ENCODE results near the gene TUBA1C. TPM values are rescaled to one million over a fixed set of nuclear protein-coding genes. Genes with fewer than 3 reads are reported as not detected.

TUBA1C gene
- polyA plus RNA-seq, 1 donor from 2014 or later: 63.0 TPM

DNA sequence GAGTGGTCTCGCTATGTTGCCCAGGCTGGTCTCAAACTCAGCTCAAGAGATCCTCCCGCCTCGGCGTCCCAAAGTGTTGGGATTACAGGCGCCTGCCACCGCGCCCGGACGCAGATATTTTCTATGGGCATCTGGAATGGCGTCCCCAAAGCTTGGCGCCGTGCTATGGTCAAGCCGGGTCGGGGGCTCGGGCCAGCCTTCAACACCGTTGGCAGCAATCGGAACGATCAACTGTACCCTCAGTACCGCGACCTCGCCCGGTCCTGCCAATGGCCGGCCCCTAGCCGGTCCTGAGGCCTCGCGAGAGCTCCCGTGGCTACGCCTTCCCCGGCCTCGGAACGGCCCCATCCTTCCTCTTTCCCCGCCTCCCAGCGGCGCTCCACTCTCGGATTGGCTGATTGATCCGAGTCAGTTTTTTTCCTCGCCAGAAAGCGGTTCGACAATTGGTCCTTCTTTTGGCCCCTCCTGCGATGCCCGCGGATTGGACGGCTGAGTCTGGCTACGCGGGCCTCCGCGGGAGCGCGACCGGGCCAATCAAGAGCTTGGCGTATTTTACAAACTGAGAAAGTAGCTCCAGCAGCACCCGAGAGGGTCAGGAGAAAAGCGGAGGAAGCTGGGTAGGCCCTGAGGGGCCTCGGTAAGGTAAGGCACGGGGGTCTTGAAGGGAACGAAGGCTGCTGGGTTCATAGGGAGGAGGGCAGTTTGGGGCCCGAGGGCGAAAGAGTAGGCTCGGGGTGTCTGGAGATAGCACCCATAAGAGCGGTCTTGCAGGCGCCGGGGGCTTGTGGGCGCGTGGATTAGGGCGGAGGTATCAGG, 58.0 kb downstream of the TUBA1C start, which contains the start of gene TROAP:
Gene TROAP, plus strand, starts transcription at position 548 of the 816 bp plus-strand sequence. CDS start 354 bp downstream, outside the sequence.
- Histone ChIP-seq H3K4me2 (ENCODE audit: low read length) (peak within 1 kb of the TSS; percentile 71), H3K4me3 (ENCODE audit: low read length) (peak within 1 kb of the TSS; percentile 82), H3K9me3 (ENCODE audit: low read length) (no peaks in the 10 kb centered on the region), H4K20me1 (ENCODE audit: insufficient read depth) (no peaks in the 10 kb centered on the region), H3K79me2 (replicated peaks; ENCODE audit: insufficient read depth, low read length) (no peaks in the 10 kb centered on the region), H3K27me3 (ENCODE audit: insufficient read depth, low read depth, low read length) (no peaks in the 10 kb centered on the region), H2AFZ (ENCODE audit: low read depth, low read length) (peak within 1 kb of the TSS; percentile 100), H3K27ac (ENCODE audit: low read length) (peak within 1 kb of the TSS; percentile 42), H3K9me2 (ENCODE audit: insufficient read depth, low read length) (no peaks in the 10 kb centered on the region), H3K9ac (ENCODE audit: low read length) (peak within 1 kb of the TSS; percentile 71), H3K36me3 (ENCODE audit: insufficient read depth, low read length) (no peaks in the 10 kb centered on the region), H3F3A (ENCODE audit: insufficient read depth, low read length, poor library complexity, severe bottlenecking) (no peaks in the 10 kb centered on the region)
- no peak for TF ChIP-seq SMC3 (conservative IDR thresholded peaks at IDR 0.05; ENCODE audit: poor library complexity)
- no peak for TF ChIP-seq CTCF (IDR thresholded peaks at IDR 0.05; ENCODE audit: poor library complexity, severe bottlenecking)
- peak; percentile 38 for TF ChIP-seq RAD21 (conservative IDR thresholded peaks at IDR 0.05)
- no peak for TF ChIP-seq TAF1 (IDR thresholded peaks at IDR 0.05; ENCODE audit: low read depth)
- TF ChIP-seq EP300 (conservative IDR thresholded peaks at IDR 0.05; ENCODE audit: poor library complexity, severe bottlenecking): no peak
- TF ChIP-seq MXI1 (conservative IDR thresholded peaks at IDR 0.05; ENCODE audit: poor library complexity, severe bottlenecking): peak; percentile 98
- TF ChIP-seq POLR2AphosphoS5 (IDR thresholded peaks at IDR 0.05): peak; percentile 71
- TF ChIP-seq, protein P1, sequence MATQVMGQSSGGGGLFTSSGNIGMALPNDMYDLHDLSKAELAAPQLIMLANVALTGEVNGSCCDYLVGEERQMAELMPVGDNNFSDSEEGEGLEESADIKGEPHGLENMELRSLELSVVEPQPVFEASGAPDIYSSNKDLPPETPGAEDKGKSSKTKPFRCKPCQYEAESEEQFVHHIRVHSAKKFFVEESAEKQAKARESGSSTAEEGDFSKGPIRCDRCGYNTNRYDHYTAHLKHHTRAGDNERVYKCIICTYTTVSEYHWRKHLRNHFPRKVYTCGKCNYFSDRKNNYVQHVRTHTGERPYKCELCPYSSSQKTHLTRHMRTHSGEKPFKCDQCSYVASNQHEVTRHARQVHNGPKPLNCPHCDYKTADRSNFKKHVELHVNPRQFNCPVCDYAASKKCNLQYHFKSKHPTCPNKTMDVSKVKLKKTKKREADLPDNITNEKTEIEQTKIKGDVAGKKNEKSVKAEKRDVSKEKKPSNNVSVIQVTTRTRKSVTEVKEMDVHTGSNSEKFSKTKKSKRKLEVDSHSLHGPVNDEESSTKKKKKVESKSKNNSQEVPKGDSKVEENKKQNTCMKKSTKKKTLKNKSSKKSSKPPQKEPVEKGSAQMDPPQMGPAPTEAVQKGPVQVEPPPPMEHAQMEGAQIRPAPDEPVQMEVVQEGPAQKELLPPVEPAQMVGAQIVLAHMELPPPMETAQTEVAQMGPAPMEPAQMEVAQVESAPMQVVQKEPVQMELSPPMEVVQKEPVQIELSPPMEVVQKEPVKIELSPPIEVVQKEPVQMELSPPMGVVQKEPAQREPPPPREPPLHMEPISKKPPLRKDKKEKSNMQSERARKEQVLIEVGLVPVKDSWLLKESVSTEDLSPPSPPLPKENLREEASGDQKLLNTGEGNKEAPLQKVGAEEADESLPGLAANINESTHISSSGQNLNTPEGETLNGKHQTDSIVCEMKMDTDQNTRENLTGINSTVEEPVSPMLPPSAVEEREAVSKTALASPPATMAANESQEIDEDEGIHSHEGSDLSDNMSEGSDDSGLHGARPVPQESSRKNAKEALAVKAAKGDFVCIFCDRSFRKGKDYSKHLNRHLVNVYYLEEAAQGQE (IDR thresholded peaks at IDR 0.05; ENCODE audit: borderline replicate concordance): no peak
- no peak for TF ChIP-seq EZH2 (IDR thresholded peaks at IDR 0.05; ENCODE audit: borderline replicate concordance, insufficient read depth, low read length, poor library complexity, severe bottlenecking)

- Histone ChIP-seq H3K9ac (ENCODE audit: low read length) (no peak overlapping the region), H3K27me3 (ENCODE audit: insufficient read depth, low read depth, low read length) (no peaks in the 10 kb centered on the region), H2AFZ (ENCODE audit: low read depth, low read length) (no peak overlapping the region), H3K4me2 (ENCODE audit: low read length) (peak overlapping the region; percentile 71), H3K36me3 (ENCODE audit: insufficient read depth, low read length) (no peaks in the 10 kb centered on the region), H4K20me1 (ENCODE audit: insufficient read depth) (no peaks in the 10 kb centered on the region), H3K9me3 (ENCODE audit: low read length) (no peaks in the 10 kb centered on the region), H3F3A (ENCODE audit: insufficient read depth, low read length, poor library complexity, severe bottlenecking) (no peaks in the 10 kb centered on the region), H3K4me3 (ENCODE audit: low read length) (peak overlapping the region; percentile 82), H3K9me2 (ENCODE audit: insufficient read depth, low read length) (no peaks in the 10 kb centered on the region), H3K79me2 (replicated peaks; ENCODE audit: insufficient read depth, low read length) (no peaks in the 10 kb centered on the region), H3K27ac (ENCODE audit: low read length) (no peak overlapping the region)
- TF ChIP-seq MXI1 (conservative IDR thresholded peaks at IDR 0.05; ENCODE audit: poor library complexity, severe bottlenecking) (no peak), CTCF (IDR thresholded peaks at IDR 0.05; ENCODE audit: poor library complexity, severe bottlenecking) (no peak), EZH2 (IDR thresholded peaks at IDR 0.05; ENCODE audit: borderline replicate concordance, insufficient read depth, low read length, poor library complexity, severe bottlenecking) (no peak), TAF1 (IDR thresholded peaks at IDR 0.05; ENCODE audit: low read depth) (no peak), SMC3 (conservative IDR thresholded peaks at IDR 0.05; ENCODE audit: poor library complexity) (no peak), RAD21 (conservative IDR thresholded peaks at IDR 0.05) (no peak), POLR2AphosphoS5 (IDR thresholded peaks at IDR 0.05) (no peak), EP300 (conservative IDR thresholded peaks at IDR 0.05; ENCODE audit: poor library complexity, severe bottlenecking) (no peak)
- TF ChIP-seq, protein P1 (IDR thresholded peaks at IDR 0.05; ENCODE audit: borderline replicate concordance): no peak
These were observed 58.7 kb downstream of the TUBA1C start for GRCh38 chr12:49323524-49324097.

Data from neural cell (in vitro differentiated cells).